Measurements from ENCODE around the gene ZNF77.

- TF ChIP-seq, protein P1, sequence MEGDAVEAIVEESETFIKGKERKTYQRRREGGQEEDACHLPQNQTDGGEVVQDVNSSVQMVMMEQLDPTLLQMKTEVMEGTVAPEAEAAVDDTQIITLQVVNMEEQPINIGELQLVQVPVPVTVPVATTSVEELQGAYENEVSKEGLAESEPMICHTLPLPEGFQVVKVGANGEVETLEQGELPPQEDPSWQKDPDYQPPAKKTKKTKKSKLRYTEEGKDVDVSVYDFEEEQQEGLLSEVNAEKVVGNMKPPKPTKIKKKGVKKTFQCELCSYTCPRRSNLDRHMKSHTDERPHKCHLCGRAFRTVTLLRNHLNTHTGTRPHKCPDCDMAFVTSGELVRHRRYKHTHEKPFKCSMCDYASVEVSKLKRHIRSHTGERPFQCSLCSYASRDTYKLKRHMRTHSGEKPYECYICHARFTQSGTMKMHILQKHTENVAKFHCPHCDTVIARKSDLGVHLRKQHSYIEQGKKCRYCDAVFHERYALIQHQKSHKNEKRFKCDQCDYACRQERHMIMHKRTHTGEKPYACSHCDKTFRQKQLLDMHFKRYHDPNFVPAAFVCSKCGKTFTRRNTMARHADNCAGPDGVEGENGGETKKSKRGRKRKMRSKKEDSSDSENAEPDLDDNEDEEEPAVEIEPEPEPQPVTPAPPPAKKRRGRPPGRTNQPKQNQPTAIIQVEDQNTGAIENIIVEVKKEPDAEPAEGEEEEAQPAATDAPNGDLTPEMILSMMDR (IDR thresholded peaks at IDR 0.05), result no peak
- no peak for TF ChIP-seq POLR2AphosphoS5 (IDR thresholded peaks at IDR 0.05; ENCODE audit: insufficient read depth in 1 of 2, low read depth in 1 of 2)
Observed at GRCh38 chr19:2944403-2944774, 382 bp downstream of the ZNF77 start.

Measured in vagina (tissue), 2 donors.